Sciatic nerve (tissue), 2 donors: ENCODE results near the gene PSD. TPM values are rescaled to one million over a fixed set of nuclear protein-coding genes. Genes with fewer than 3 reads are reported as not detected.
A peak's percentile ranks its signal among the peaks of the same experiment; 100 is the strongest.

Experiments
- ATAC-seq: fragments of 200-7000 bp; cut with Tn5 transposase; one replicate; pipeline ENCODE4 v1.9.1; 2020; ENCODE audit warnings: mild to moderate bottlenecking, moderate library complexity
- DNase-seq: peaks from one replicate; pipeline ENCODE4 v3.0.0-alpha.2; 2020; ENCODE audit warnings: low spot score
- intact Hi-C: fragments of 100-400 bp; cut with DNase I; formaldehyde crosslinking; loops from one replicate; pipeline ENCODE4 v1.14.2; 2022
- total RNA-seq: library from RNA; stranded (reverse); fragmentation: NEBNext Ultra II Directional; extraction: Animal tissue kit (Norgen Biotek cat#: 25700); gene quantifications from one replicate; pipeline ENCODE4 v1.2.1, GENCODE V29; 2021
- donor health status: DM: no; HTN: no; CAD: no.
- donor health status: DM: no; HTN: no; CAD: no.

PSD gene
- total RNA-seq, 1 donor from 2014 or later = 1.9 TPM

DNA sequence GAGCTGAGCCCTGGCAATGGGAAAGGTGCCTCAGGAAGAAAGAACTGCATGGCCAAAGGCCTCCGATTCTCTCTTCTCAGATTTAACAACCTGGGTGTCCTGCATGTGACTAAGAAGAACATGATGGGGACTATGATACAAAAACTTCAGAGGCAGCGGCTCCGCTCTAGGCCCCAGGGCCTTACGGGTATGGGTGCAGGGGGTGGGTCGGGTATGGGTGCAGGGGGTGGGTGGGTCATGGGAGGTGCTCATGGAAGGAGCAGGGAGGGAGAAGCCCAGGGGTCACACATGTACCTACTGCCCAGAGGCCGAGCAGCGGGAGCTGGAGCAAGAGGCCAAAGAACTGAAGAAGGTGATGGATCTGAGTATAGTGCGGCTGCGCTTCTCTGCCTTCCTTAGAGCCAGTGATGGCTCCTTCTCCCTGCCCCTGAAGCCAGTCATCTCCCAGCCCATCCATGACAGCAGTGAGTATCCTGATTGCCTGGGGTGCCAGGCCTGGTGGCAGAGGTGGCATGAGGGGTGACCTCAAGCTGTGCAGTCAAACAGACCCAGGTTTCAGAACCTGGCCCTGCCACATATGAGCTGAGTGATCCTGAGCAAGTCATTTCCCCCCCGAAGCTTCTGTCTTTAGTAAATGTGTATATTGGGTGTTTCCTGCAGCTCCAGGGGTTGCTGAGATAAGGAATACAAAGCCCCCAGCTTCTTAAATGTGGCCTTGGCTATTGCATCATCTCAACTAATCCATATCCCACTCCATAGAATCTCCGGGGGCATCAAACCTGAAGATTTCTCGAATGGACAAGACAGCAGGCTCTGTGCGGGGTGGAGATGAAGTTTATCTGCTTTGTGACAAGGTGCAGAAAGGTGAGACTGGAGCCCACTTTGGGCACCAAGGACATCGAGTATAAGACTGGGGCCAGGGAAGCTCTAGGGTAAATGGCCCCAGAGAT, 21.1 kb downstream of the PSD start:
- intact Hi-C loops = loop anchor here (10.0 kb wide), 1 partner anchor 77 kb away; no protein-coding TSS in a partner anchor
- no peak for ATAC-seq
- DNase-seq = no peak

DNA sequence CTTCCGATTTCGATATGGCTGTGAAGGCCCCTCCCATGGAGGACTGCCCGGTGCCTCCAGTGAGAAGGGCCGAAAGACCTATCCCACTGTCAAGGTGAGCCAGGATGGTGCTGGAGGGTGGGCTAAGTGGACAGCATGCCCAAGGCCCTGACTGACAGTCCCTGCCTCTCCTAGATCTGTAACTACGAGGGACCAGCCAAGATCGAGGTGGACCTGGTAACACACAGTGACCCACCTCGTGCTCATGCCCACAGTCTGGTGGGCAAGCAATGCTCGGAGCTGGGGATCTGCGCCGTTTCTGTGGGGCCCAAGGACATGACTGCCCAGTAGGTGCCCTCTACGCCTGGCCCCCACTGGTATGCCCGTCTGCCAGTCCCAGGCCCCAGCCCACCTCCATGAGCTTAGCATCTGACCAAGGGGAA, 21.8 kb downstream of the PSD start:
- DNase-seq (no peak), ATAC-seq (no peak)
- intact Hi-C loops = loop anchor here (10.0 kb wide), 1 partner anchor 78 kb away; no protein-coding TSS in a partner anchor

DNA sequence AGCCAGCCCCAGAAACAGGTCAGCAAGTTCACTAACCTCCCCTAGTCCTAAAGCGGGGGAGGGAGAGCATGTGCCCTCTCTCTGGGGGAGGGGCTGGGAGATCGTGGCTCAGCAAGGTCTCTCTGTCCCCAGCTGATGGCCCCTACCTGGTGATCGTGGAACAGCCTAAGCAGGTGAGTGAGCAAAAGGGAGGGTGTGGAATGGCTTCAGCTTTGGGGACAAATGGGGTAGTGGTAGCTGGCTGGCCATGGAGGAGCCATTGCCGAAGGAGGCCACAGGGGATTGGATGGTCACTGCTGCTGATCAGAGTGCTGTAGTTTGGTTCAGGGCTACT, 22.3 kb downstream of the PSD start:
- ATAC-seq = no peak
- no peak for DNase-seq
- intact Hi-C loops = loop anchor here (10.0 kb wide), 1 partner anchor 79 kb away; no protein-coding TSS in a partner anchor

DNA sequence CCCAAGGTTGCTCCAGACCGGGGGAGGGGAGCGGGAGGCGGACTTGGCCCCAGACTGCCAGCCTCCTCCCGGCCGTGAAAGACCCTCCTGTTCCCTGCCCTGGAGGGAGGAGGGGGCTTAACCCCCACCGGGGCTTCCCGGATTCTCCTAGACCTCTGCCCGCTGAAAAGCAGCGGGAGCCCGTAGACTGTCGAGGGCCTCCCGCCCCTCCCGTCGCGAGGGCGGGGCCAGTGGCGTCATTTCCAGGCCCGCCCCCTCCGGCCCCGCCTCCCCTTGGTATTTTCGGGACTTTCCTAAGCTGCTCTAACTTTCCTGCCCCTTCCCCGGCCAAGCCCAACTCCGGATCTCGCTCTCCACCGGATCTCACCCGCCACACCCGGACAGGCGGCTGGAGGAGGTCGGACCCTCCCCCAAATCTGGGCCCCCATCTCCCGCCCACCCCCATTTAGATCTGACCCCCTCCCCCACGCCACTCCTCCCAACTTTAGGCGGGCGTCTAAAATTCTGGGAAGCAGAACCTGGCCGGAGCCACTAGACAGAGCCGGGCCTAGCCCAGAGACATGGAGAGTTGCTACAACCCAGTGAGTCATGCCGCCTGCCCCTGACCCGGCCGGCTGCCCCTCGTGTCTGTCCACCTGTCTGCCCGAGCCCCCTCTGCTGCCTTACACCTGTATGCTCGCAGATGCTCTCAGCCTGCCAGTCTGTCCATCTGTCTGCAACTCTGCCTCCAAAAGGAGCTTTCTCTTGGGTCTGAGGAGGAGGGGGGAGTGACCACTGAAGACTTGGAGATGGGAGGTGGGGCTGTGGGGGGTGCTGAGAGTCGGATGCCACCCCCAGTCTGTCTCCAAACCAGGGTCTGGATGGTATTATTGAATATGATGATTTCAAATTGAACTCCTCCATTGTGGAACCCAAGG, 22.9 kb downstream of the PSD start, which contains the start of gene NFKB2:
NFKB2 (plus strand) TSS at position 306 of the 917 bp plus-strand sequence; CDS start at position 561, 255 bp downstream.
- peak; percentile 95 for DNase-seq
- ATAC-seq = peak; percentile 86
- intact Hi-C loops = loop anchor here (10.0 kb wide), 1 partner anchor 79 kb away; no protein-coding TSS in a partner anchor

DNA sequence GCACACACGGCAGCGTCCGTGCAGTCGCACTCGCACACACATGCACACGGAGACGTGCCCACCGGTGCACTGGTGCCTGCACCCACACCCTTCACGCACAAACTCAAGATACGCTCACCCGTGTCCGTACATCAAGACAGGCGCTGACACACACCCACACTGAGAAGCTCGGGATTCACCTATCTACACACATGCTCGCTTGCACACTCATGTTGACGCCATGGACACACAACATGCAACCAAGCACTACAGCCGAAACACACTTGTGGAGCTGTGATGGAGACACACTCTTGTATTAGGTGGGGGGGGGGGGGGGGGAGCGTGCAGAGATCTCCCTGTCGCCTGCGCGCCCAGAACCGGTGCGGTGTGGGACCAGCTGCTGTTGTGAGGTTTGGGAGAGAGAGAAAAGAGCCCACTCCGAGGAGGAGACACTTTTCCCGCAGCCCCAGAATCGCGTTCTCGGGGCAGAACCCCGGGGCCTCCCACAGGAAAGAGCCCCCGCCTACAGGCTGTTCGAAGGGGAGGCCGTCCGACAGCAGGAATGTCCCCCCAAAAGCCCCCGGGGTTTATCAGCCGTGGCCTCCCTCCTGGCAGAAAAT, 23.7 kb downstream of the PSD start:
- intact Hi-C loops = loop anchor here (10.0 kb wide), 1 partner anchor 80 kb away; no protein-coding TSS in a partner anchor
- no peak for DNase-seq
- ATAC-seq = peak; percentile 7

DNA sequence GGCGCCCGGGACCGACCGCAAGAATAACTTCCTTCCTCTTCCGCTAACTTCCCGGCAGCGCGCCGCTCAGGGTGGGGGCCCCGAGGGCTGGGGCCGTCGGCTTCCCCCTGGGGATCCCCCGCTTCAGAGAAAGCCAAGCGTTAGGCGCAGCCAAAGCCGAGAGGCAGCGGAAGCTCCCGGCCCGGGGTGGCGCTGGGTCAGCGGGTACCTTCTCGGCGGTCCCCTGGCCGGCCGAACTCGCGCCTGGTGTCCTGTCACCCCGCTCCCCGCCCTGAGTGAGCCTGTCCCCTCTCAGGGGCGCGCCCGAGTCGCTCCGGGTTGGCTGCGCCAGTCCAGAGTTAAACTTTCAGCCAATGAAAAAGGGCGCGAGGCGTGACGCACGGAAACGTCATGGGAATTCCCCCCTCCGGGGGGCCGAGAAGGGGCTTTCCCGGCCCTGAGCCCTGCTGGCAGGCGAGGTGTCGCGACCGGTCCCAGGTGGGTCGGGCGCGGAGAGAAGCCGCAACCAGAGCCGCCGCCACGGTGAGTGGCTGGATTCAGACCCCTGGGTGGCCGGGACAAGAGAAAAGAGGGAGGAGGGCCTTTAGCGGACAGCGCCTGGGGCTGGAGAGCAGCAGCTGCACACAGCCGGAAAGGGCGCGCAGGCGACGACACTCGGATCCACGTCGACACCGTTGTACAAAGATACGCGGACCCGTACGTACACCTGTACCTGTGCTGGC, 24.3 kb downstream of the PSD start:
- ATAC-seq (peak; percentile 91), DNase-seq (peak; percentile 98)
- intact Hi-C loops = loop anchor here (10.0 kb wide), 1 partner anchor 81 kb away; no protein-coding TSS in a partner anchor

DNA sequence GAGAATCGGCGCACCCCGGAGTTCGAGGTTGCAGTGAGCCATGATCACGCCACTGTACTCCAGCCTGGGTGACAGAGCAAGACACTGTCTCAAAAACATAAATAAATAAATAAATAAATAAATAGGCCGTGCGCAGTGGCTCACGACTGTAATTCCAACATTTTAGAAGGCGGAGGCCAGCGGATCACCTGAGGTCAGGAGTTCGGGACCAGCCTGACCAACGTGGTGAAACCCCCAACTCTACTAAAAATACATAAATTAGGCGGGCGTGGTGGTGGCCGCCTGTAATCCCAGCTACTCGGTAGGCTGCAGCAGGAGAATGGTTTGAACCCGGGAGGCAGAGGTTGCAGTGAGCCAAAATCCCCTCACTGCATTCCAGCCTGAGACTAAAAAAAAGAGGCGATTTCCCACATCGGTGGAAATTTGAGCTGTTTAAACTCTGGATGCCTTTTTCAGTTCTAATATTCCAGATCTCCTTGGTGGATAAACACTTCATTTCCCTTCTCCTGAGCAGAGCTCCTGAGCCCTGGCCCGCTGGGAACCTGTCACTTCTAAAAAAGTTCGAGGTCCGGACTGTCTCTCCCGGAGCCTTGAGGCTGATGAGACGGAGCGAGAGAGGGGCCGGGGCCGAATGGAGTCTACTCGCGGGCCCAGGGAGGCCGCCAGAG, 25.0 kb downstream of the PSD start:
- intact Hi-C loops = loop anchor here (10.0 kb wide), 1 partner anchor 81 kb away; no protein-coding TSS in a partner anchor
- no peak for DNase-seq
- no peak for ATAC-seq

DNA sequence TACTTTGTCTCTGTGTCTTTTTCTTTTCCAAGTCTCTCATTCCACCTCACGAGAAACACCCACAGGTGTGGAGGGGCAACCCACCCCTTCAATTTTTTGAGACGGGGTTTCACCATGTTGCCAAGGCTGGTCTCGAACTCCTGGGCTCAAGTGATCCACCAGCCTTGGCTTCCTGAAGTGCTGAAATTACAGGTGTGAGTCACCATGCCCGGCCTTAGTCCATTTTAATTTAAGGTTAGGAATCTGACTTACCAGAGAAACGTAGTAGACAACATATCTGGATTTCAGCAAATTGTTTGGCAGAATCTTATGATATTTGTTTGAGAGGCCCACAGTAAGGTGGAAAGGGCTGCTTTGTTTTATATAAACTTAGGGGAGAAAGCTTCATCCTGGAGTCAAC, 26.3 kb downstream of the PSD start:
- ATAC-seq = no peak
- intact Hi-C loops = loop anchor here (10.0 kb wide), 1 partner anchor 82 kb away; no protein-coding TSS in a partner anchor
- no peak for DNase-seq

DNA sequence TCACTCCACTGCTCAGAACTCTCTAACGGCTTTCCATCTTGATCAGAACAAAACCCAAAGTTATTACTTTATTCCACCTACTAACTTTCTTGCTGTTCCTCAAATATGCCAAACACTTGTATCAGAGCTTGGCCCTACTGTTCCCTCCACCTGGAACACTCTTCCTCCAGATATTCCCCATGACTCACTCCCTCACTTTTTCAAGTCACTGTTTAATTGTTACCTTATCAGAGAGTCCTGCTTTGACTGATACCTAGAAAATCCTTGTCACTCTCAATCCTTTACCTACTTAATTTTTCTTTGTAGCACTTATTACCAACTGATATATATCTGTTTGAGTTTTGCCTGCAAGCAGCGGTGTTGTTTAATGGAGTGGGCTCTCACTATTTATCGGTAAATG, 28.7 kb downstream of the PSD start:
- DNase-seq (no peak), ATAC-seq (no peak)
- intact Hi-C loops = loop anchor here (10.0 kb wide), 1 partner anchor 85 kb away; no protein-coding TSS in a partner anchor

DNA sequence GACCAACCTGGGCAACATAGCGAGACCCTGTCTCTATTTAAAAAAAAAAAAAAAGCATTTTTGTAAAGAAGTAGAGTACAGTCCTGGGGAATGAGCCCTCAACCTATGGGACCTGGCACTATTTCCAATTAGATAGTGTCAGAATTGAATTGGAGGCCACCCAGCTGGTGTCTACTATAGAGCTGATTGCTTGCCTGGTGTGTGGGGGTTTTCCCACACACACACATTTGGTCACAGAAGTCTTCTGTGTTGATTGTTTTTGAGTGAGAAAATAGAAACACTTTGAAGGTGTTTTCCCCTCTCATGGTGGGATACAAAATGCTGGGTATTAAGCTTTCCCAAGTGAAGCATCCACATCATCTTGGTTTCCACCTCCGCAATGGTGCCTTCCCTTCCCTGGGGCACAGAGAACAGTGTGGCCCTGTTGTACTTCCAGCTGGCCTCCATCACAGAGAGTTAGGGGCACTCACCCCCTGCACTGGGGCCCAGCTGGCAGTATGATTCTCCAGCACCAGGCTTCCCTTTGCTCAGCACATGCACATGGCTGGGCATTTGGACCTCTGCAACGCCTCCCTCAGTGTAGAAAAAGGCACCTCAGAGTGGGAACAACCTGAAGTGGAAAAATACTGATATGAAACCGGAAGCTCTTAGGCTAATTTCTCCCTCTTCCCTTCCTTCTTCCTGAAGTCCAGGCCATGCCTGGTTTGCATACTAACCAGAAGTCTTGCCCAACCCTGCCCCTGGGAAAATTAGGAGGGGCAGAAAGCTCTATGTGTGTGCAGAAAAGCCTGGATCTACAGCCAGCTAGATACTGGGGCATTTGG, 33.8 kb downstream of the PSD start:
- ATAC-seq (peak; percentile 72), DNase-seq (no peak)
- intact Hi-C loops = no loop called here

DNA sequence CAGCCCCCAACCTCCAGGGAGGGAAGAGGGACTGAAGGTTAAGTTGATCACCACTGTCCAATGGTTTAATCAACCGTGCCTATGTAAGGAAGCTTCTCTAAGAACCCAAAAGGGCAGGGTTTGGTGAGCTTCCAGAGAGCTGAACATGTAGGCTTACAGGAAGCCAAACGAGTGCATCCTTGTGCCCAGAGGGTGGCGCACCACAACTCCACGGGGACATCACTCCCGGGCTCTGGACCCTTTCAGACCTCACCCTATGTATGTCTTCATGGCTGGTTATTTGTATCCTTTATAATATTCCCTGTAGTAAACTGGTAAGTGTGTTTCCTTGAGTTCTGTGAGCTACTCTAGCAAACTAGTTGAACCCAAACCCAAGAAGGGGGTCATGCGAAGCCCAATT, 34.5 kb downstream of the PSD start:
- ATAC-seq = no peak
- DNase-seq = no peak
- intact Hi-C loops = no loop called here

DNA sequence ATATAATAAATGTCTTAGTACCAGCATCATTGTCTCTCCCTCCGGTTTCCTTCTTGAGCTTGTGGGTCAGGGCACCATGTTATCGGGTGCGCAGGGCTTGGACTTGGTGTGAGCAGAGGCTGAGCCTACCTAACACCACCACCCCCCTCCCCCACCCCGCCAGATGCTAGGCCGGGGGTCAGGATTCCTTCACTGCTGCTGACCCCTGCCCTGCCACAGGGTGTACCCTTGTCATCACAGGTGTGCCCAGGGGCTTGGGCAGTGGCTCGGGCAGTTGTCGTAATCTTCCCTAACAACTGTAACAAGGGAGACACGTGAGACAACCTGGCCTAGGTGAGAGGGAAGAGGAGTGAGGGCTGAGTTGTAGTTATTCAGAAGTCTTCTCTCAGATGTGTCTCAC, 35.7 kb downstream of the PSD start:
- no peak for DNase-seq
- no peak for ATAC-seq
- intact Hi-C loops = no loop called here

DNA sequence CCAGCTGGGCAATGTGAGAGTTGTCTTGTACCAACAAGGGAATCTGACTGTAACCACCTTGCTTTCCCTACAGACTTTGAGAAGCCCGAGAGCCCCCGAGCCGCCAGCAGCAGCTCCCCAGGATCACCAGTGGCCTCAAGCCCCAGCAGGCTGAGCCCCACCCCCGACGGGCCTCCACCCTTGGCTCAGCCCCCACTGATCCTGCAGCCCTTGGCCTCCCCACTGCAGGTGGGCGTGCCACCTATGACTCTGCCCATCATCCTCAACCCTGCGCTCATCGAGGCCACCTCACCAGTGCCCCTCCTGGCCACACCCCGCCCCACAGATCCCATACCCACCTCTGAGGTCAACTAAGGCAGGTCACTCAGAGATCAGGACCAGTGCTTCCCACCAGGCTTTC, 36.6 kb downstream of the PSD start:
- intact Hi-C loops = no loop called here
- no peak for ATAC-seq
- no peak for DNase-seq

DNA sequence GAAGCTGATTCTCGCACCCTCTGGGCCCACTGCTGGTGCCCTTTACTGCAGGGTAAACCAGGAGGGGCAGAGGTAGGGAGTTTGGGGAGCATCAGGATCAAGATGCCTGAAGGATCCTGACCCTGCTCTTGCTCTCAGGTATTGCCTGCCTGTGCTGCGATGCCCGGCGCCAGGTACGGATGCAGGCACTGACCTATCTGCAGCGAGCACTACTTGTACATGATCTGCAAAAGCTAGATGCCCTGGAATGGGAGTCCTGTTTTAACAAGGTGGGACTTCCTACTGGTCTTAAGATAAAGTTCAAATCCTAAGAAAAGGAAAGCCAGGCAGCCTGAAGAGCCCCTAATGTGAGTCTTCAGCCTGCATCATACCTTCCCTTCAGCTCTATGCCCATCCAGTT, 39.2 kb downstream of the PSD start:
- no peak for ATAC-seq

DNA sequence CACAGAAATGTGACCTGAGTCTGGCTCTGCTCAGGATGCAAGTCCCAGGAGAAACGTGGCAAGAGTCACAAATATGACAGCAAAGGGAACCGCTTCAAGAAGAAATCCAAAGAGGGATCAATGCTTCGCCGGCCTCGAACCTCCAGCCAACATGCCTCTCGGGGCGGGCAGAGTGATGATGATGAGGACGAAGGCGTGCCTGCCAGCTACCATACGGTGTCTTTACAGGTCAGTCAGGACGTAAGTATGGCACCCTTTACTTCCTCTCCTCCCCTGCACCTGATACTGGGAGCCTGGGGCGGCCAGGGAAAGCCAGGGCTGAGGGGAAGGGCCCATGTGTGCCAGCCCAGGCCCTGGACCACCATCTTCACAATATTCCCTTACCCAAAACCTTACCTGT, 41.7 kb downstream of the PSD start:
- no peak for DNase-seq
- intact Hi-C loops = no loop called here
- no peak for ATAC-seq

More for the DNA sequence above, 39.2 kb downstream of the PSD start:
- no peak for DNase-seq
- intact Hi-C loops = no loop called here

DNA sequence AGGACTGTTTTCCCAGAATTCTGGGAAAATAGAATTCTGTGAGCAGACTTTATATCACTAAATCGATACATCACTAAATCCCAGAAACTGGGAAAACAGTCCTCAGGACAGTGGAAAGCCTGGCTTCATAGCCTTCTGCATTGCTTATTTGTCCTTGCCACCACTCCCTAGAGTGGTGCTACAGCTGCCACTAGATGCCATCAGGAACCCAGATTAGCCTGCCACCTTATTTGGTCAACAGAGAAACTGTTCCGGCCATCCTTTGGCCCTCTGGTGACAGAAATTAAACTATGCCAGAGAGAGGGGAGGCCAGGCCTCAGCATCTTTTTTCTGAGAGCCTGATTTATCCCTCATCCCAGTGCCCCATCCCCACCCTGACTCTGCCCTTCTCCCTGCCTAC, 42.7 kb downstream of the PSD start:
- ATAC-seq (no peak), DNase-seq (no peak)
- intact Hi-C loops = no loop called here

DNA sequence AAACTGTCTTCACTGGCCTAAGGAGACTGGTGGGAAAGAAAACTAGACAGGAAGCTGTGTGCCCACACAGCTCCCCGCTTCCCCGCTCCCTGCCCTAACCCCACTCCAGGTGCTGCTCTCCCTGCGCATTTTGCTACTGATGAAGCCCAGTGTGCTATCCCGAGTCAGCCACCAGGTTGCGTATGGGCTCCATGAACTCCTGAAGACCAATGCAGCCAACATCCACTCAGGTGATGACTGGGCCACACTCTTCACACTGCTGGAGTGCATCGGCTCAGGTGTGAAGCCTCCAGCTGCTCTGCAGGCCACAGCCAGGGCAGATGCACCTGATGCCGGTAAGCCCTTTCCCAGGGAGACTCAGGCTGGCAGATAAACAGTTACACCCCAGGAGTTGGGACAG, 43.3 kb downstream of the PSD start:
- no peak for DNase-seq
- intact Hi-C loops = no loop called here
- ATAC-seq = no peak
